A673 (cell line): ENCODE measurements around the gene HTATIP2. TPM values are rescaled to one million over a fixed set of nuclear protein-coding genes. Genes with fewer than 3 reads are reported as not detected.

ENCODE experiments used
- BruUV-seq: library from RNA; stranded (reverse); fragments of 400-500 nt; replicated peaks from 2 replicates; lab custom pipeline; 2021; lab: Mats Ljungman, UMichigan
- CTCF ChIA-PET: fragments of 300-600 bp; sonication (Branson Sonifier 250); formaldehyde crosslinking; loops from one replicate; lab custom pipeline; 2022; ENCODE audit warnings: antibody characterized with exemption; lab: Charles Lee
- POLR2A ChIA-PET: fragments of 300-600 bp; sonication (Branson Sonifier 250); formaldehyde crosslinking; loops from one replicate; lab custom pipeline; 2022; ENCODE audit warnings: antibody characterized with exemption; ENCODE audit not compliant: low non-redundant PET; lab: Charles Lee
- DNase-seq: peaks from one replicate; pipeline ENCODE4 v3.0.0-alpha.2; 2015; ENCODE audit warnings: low spot score
- H3K27ac ChIP-seq: fragments of 200-600 bp; sonication (generic); 2 replicates; pipeline ENCODE4 v1.5.1; 2016; ENCODE audit warnings: mixed run types, low read depth, mild to moderate bottlenecking, mixed read lengths, antibody characterized with exemption, low read length; ENCODE audit not compliant: poor library complexity, severe bottlenecking
- H3K27me3 ChIP-seq: fragments of 200-600 bp; sonication (generic); replicated peaks from 2 replicates; pipeline ENCODE4 v1.6.1; 2017; ENCODE audit warnings: mixed run types, low read depth, mild to moderate bottlenecking, mixed read lengths, antibody characterized with exemption, low read length; ENCODE audit not compliant: insufficient read depth, poor library complexity
- H3K36me3 ChIP-seq: fragments of 200-600 bp; sonication (generic); 2 replicates; pipeline ENCODE4 v1.6.1; 2016; ENCODE audit warnings: mixed run types, mild to moderate bottlenecking, mixed read lengths, antibody characterized with exemption, low read length; ENCODE audit not compliant: insufficient read depth, poor library complexity, severe bottlenecking
- H3K4me1 ChIP-seq: fragments of 200-600 bp; sonication (generic); 2 replicates; pipeline ENCODE4 v1.6.1; 2017; ENCODE audit warnings: mixed run types, mild to moderate bottlenecking, mixed read lengths, antibody characterized with exemption, low read length; ENCODE audit not compliant: insufficient read depth, poor library complexity, severe bottlenecking
- H3K4me3 ChIP-seq: fragments of 200-600 bp; sonication (generic); 2 replicates; pipeline ENCODE4 v1.5.1; 2016; ENCODE audit warnings: low read depth, mixed run types, mild to moderate bottlenecking, mixed read lengths, low read length; ENCODE audit not compliant: poor library complexity, severe bottlenecking
- H3K9me3 ChIP-seq: fragments of 200-600 bp; sonication (generic); 2 replicates; pipeline ENCODE4 v1.6.1; 2016; ENCODE audit warnings: mixed run types, low read depth, mild to moderate bottlenecking, mixed read lengths, antibody characterized with exemption, low read length; ENCODE audit not compliant: poor library complexity, severe bottlenecking
- CTCF ChIP-seq: fragments of 300-800, 200-600 bp; sonication (generic); conservative IDR thresholded peaks from 2 replicates; pipeline ENCODE4 v1.5.1; 2017; ENCODE audit warnings: low read depth, mild to moderate bottlenecking, antibody characterized with exemption, low read length, moderate library complexity, mixed read lengths
- EZH2 ChIP-seq: fragments of 200-600 bp; sonication (generic); IDR thresholded peaks from 2 replicates; pipeline ENCODE4 v1.6.1; 2017; ENCODE audit warnings: borderline replicate concordance, low read depth, mild to moderate bottlenecking, mixed read lengths, antibody characterized with exemption, low read length; ENCODE audit not compliant: poor library complexity, severe bottlenecking
- intact Hi-C: fragments of 100-400 bp; cut with micrococcal nuclease; formaldehyde crosslinking; loops from one replicate; pipeline ENCODE4 v1.10.0; 2022; ENCODE audit not compliant: unreplicated experiment
- total RNA-seq: library from RNA; stranded (reverse); gene quantifications from 2 replicates; pipeline ENCODE4 v1.2.3, GENCODE V29; 2021

Gene HTATIP2
- total RNA-seq, 1 experiment from 2014 or later = 51.6 TPM

GRCh38 chr11:20407344-20407743, 43.8 kb downstream of the HTATIP2 start:
- POLR2A ChIA-PET = no interaction called here
- TF ChIP-seq EZH2 = no peak
- no peak for TF ChIP-seq CTCF
- CTCF ChIA-PET = no interaction called here

GRCh38 chr11:20415432-20415831, 51.9 kb downstream of the HTATIP2 start:
- no peak for TF ChIP-seq CTCF
- no peak for TF ChIP-seq EZH2
- BruUV-seq = no TSS peak
- CTCF ChIA-PET = no interaction called here

More at GRCh38 chr11:20407344-20407743, 43.8 kb downstream of the HTATIP2 start:
- no peak overlapping the region for H3K4me3 ChIP-seq
- no peak overlapping the region for H3K27ac ChIP-seq
- H3K9me3 ChIP-seq = no peaks in the 10 kb centered on the region
- no peaks in the 10 kb centered on the region for H3K4me1 ChIP-seq
- no TSS peak for BruUV-seq
- H3K27me3 ChIP-seq = no peaks in the 10 kb centered on the region
- H3K36me3 ChIP-seq = peaks cover 31% of the 10 kb centered on the region
- intact Hi-C loops = no loop called here
- DNase-seq = no peak

GRCh38 chr11:20417771-20418170, 54.3 kb downstream of the HTATIP2 start:
- POLR2A ChIA-PET = no interaction called here

More at GRCh38 chr11:20415432-20415831, 51.9 kb downstream of the HTATIP2 start:
- POLR2A ChIA-PET = no interaction called here
- no peak overlapping the region for H3K4me3 ChIP-seq
- no peaks in the 10 kb centered on the region for H3K27me3 ChIP-seq
- H3K36me3 ChIP-seq = peaks cover 4% of the 10 kb centered on the region
- no peaks in the 10 kb centered on the region for H3K9me3 ChIP-seq
- no peak for DNase-seq
- intact Hi-C loops = no loop called here
- no peaks in the 10 kb centered on the region for H3K4me1 ChIP-seq
- no peak overlapping the region for H3K27ac ChIP-seq

More at GRCh38 chr11:20417771-20418170, 54.3 kb downstream of the HTATIP2 start:
- Histone ChIP-seq H3K9me3 (no peaks in the 10 kb centered on the region), H3K27me3 (no peaks in the 10 kb centered on the region), H3K36me3 (peaks cover 4% of the 10 kb centered on the region), H3K4me3 (no peak overlapping the region), H3K4me1 (no peaks in the 10 kb centered on the region), H3K27ac (no peak overlapping the region)
- no peak for DNase-seq
- CTCF ChIA-PET = no interaction called here
- intact Hi-C loops = no loop called here
- TF ChIP-seq CTCF (no peak), EZH2 (no peak)
- no TSS peak for BruUV-seq
